K562 (cell line): ENCODE measurements around the gene TRDMT1. TPM values are rescaled to one million over a fixed set of nuclear protein-coding genes. Genes with fewer than 3 reads are reported as not detected.

Experiments used
- BCOR ChIP-seq: fragments of 450-650 bp; IDR thresholded peaks from 2 replicates; pipeline ENCODE4 v1.6.1; 2016
- CBX5 ChIP-seq: IDR thresholded peaks from 2 replicates; pipeline ENCODE4 v1.6.1; 2014; ENCODE audit warnings: low read depth, borderline replicate concordance
- HDGF ChIP-seq: fragments of 450-650 bp; IDR thresholded peaks from 2 replicates; pipeline ENCODE4 v1.6.1; 2016
- HMBOX1 ChIP-seq: sonication (generic); IDR thresholded peaks from 2 replicates; pipeline ENCODE4 v1.6.1; 2016
- HNRNPL ChIP-seq: fragments of 200-400 bp; formaldehyde crosslinking; IDR thresholded peaks from 2 replicates; pipeline ENCODE4 v1.6.1; 2017; ENCODE audit warnings: low read depth, mild to moderate bottlenecking, low read length
- JUND ChIP-seq, 2 experiments: IDR thresholded peaks; 2 replicates in 1 of 2; 3 replicates in 1 of 2; pipeline ENCODE4 v1.6.1; 2011; ENCODE audit warnings: borderline replicate concordance in 2 of 2, low read depth in 2 of 2, low read length in 2 of 2, improper control_type of control experiment in 1 of 2, missing biosample characterization in 1 of 2, missing genetic modification characterization in 1 of 2, missing genetic modification reagents in 1 of 2
- KLF10 ChIP-seq: fragments of 250-450 bp; sonication (Bioruptor Pico); IDR thresholded peaks from 2 replicates; pipeline ENCODE4 v1.6.1; 2021; ENCODE audit warnings: matching md5 sums
- MLLT1 ChIP-seq, 2 experiments: fragments of 450-650 bp; IDR thresholded peaks; 2 replicates each; pipeline ENCODE4 v1.6.1; 2016
- MYC ChIP-seq, 2 experiments: fragments of 250-450 bp in 1 of 2; sonication (Bioruptor Pico) in 1 of 2; IDR thresholded peaks; 2 replicates each; pipeline versions ENCODE4 v1.5.1 to v1.6.1; 2012 to 2021; ENCODE audit warnings: low read depth in 2 of 2, borderline replicate concordance in 1 of 2, improper control_type of control experiment in 1 of 2, low read length in 1 of 2, mild to moderate bottlenecking in 1 of 2, moderate library complexity in 1 of 2
- RBBP5 ChIP-seq: fragments of 200-600 bp; sonication (generic); IDR thresholded peaks from 2 replicates; pipeline ENCODE4 v1.6.1; 2012; ENCODE audit warnings: borderline replicate concordance, mild to moderate bottlenecking, low read length, control low read depth, inconsistent platforms; ENCODE audit not compliant: insufficient read depth, poor library complexity, severe bottlenecking
- SMARCC2 ChIP-seq: fragments of 450-650 bp; IDR thresholded peaks from 2 replicates; pipeline ENCODE4 v1.6.1; 2017; ENCODE audit warnings: antibody characterized with exemption, moderate library complexity, mild to moderate bottlenecking, low read depth
- SRF ChIP-seq, 2 experiments: fragments of 250-450, 450-650 bp in 1 of 2; sonication (Bioruptor Pico) in 1 of 2; sonication (generic) in 1 of 2; formaldehyde crosslinking; IDR thresholded peaks; 2 replicates each; pipeline versions ENCODE4 v1.5.0 to v1.5.1; 2020 to 2022; ENCODE audit warnings: mild to moderate bottlenecking in 1 of 2, missing genetic modification reagents in 1 of 2
- THAP7 ChIP-seq: fragments of 250-450 bp; sonication (Bioruptor Pico); IDR thresholded peaks from 2 replicates; pipeline ENCODE4 v1.5.0; 2021
- VEZF1 ChIP-seq: fragments of 200-800 bp; sonication (Bioruptor generic); IDR thresholded peaks from 2 replicates; pipeline ENCODE4 v1.6.1; 2017; ENCODE audit warnings: missing genetic modification characterization, missing compliant biosample characterization
- ZBTB12 ChIP-seq: fragments of 250-450 bp; sonication (Bioruptor Pico); IDR thresholded peaks from 2 replicates; pipeline ENCODE4 v1.4.0; 2020
- ZNF124 ChIP-seq: sonication (generic); formaldehyde crosslinking; IDR thresholded peaks from 2 replicates; pipeline ENCODE4 v1.8.1; 2022; ENCODE audit warnings: missing genetic modification reagents
- ZNF511 ChIP-seq: sonication (generic); formaldehyde crosslinking; IDR thresholded peaks from 2 replicates; pipeline ENCODE4 v1.8.0; 2022; ENCODE audit warnings: mild to moderate bottlenecking, missing genetic modification reagents
- polyA plus RNA-seq, 8 experiments: library from polyadenylated mRNA; depleted of rRNA in 4 of 8; stranded (reverse) in 5 of 8; unstranded in 3 of 8; fragments of >200 nt; fragmentation: Nextera tagmentation in 2 of 8; fragmentation: Illumina TruSeq in 1 of 8; extraction: Ambion mirVana in 2 of 8; extraction: Trizol in 1 of 8; gene quantifications; 2 replicates each; pipeline versions ENCODE4 v1.2.1 to v1.2.3, GENCODE V29; 2011 to 2014; ENCODE audit warnings: inconsistent platforms in 1 of 8, missing spikeins in 1 of 8
- total RNA-seq, 7 experiments: library from RNA; depleted of rRNA in 6 of 7; stranded (reverse); fragments of >200 nt in 6 of 7; fragmentation: Illumina TruSeq in 2 of 7; extraction: Trizol in 2 of 7; gene quantifications; 2 replicates each; pipeline versions ENCODE4 v1.2.1 to v1.2.3, GENCODE V29; 2011 to 2021; ENCODE audit warnings: low replicate concordance in 1 of 7

Gene TRDMT1
- total and polyA plus RNA-seq, 9 of the 15 experiments (the other 6 are each of a cell fraction or from before 2014, with no cell fraction given): 5.4 to 12.6 (median 9.3) TPM

GRCh38 chr10:17229016-17229716 lies 27.7 kb upstream of the TRDMT1 start (continued):
- TF ChIP-seq VEZF1 (CRISPR knock-in tag) (peak; percentile 91), HNRNPL (peak; percentile 82; the same call in 1 of the 2 replicates), JUND (IDR thresholded peaks at IDR 0.05; ENCODE audit: borderline replicate concordance, low read depth, low read length) (no peak), JUND (tag; IDR thresholded peaks at IDR 0.05; ENCODE audit: borderline replicate concordance, low read depth, low read length) (0 out of 3 replicates have a peak, but pooled peaks have one; percentile 1), MLLT1 (IDR thresholded peaks at IDR 0.05) (peak; percentile 70 to 79), ZNF124 (CRISPR knock-in tag) (peak; percentile 80; the same call in 1 of the 2 replicates), ZBTB12 (CRISPR knock-in tag) (no peak), KLF10 (no peak), MYC (IDR thresholded peaks at IDR 0.05; ENCODE audit: low read depth, low read length) (0 out of 2 replicates have a peak, but pooled peaks have one; percentile 44), MYC (CRISPR knock-in tag; IDR thresholded peaks at IDR 0.05; ENCODE audit: borderline replicate concordance, low read depth) (no peak), HMBOX1 (no peak), CBX5 (no peak), SMARCC2 (no peak), ZNF511 (CRISPR knock-in tag) (peak; percentile 73), THAP7 (CRISPR knock-in tag) (peak; percentile 43; the same call in 1 of the 2 replicates), BCOR (peak; percentile 6; the same call in 1 of the 2 replicates), RBBP5 (peak; percentile 73), HDGF (no peak), SRF (CRISPR knock-in tag; IDR thresholded peaks at IDR 0.05) (no peak)
